A673 (cell line): ENCODE data around the gene OR10Z1. TPM values are rescaled to one million over a fixed set of nuclear protein-coding genes. Genes with fewer than 3 reads are reported as not detected.

Source experiments
- BruUV-seq: library from RNA; stranded (reverse); fragments of 400-500 nt; replicated peaks from 2 replicates; lab custom pipeline; 2021; lab: Mats Ljungman, UMichigan
- CTCF ChIA-PET: fragments of 300-600 bp; sonication (Branson Sonifier 250); formaldehyde crosslinking; loops from one replicate; lab custom pipeline; 2022; ENCODE audit warnings: antibody characterized with exemption; lab: Charles Lee
- POLR2A ChIA-PET: fragments of 300-600 bp; sonication (Branson Sonifier 250); formaldehyde crosslinking; loops from one replicate; lab custom pipeline; 2022; ENCODE audit warnings: antibody characterized with exemption; ENCODE audit not compliant: low non-redundant PET; lab: Charles Lee
- DNase-seq: peaks from one replicate; pipeline ENCODE4 v3.0.0-alpha.2; 2015; ENCODE audit warnings: low spot score
- H3K27ac ChIP-seq: fragments of 200-600 bp; sonication (generic); 2 replicates; pipeline ENCODE4 v1.5.1; 2016; ENCODE audit warnings: mixed run types, low read depth, mild to moderate bottlenecking, mixed read lengths, antibody characterized with exemption, low read length; ENCODE audit not compliant: poor library complexity, severe bottlenecking
- H3K27me3 ChIP-seq: fragments of 200-600 bp; sonication (generic); replicated peaks from 2 replicates; pipeline ENCODE4 v1.6.1; 2017; ENCODE audit warnings: mixed run types, low read depth, mild to moderate bottlenecking, mixed read lengths, antibody characterized with exemption, low read length; ENCODE audit not compliant: insufficient read depth, poor library complexity
- H3K36me3 ChIP-seq: fragments of 200-600 bp; sonication (generic); 2 replicates; pipeline ENCODE4 v1.6.1; 2016; ENCODE audit warnings: mixed run types, mild to moderate bottlenecking, mixed read lengths, antibody characterized with exemption, low read length; ENCODE audit not compliant: insufficient read depth, poor library complexity, severe bottlenecking
- H3K4me1 ChIP-seq: fragments of 200-600 bp; sonication (generic); 2 replicates; pipeline ENCODE4 v1.6.1; 2017; ENCODE audit warnings: mixed run types, mild to moderate bottlenecking, mixed read lengths, antibody characterized with exemption, low read length; ENCODE audit not compliant: insufficient read depth, poor library complexity, severe bottlenecking
- H3K4me3 ChIP-seq: fragments of 200-600 bp; sonication (generic); 2 replicates; pipeline ENCODE4 v1.5.1; 2016; ENCODE audit warnings: low read depth, mixed run types, mild to moderate bottlenecking, mixed read lengths, low read length; ENCODE audit not compliant: poor library complexity, severe bottlenecking
- H3K9me3 ChIP-seq: fragments of 200-600 bp; sonication (generic); 2 replicates; pipeline ENCODE4 v1.6.1; 2016; ENCODE audit warnings: mixed run types, low read depth, mild to moderate bottlenecking, mixed read lengths, antibody characterized with exemption, low read length; ENCODE audit not compliant: poor library complexity, severe bottlenecking
- EZH2 ChIP-seq: fragments of 200-600 bp; sonication (generic); IDR thresholded peaks from 2 replicates; pipeline ENCODE4 v1.6.1; 2017; ENCODE audit warnings: borderline replicate concordance, low read depth, mild to moderate bottlenecking, mixed read lengths, antibody characterized with exemption, low read length; ENCODE audit not compliant: poor library complexity, severe bottlenecking
- intact Hi-C: fragments of 100-400 bp; cut with micrococcal nuclease; formaldehyde crosslinking; loops from one replicate; pipeline ENCODE4 v1.10.0; 2022; ENCODE audit not compliant: unreplicated experiment
- total RNA-seq: library from RNA; stranded (reverse); gene quantifications from 2 replicates; pipeline ENCODE4 v1.2.3, GENCODE V29; 2021
- TF ChIP-seq, protein P1 (sequence below): fragments of 300-800, 200-600 bp; sonication (generic); conservative IDR thresholded peaks from 2 replicates; pipeline ENCODE4 v1.5.1; 2017; ENCODE audit warnings: low read depth, mild to moderate bottlenecking, antibody characterized with exemption, low read length, moderate library complexity, mixed read lengths

Gene OR10Z1
- total RNA-seq, 1 experiment from 2014 or later, result not detected

DNA sequence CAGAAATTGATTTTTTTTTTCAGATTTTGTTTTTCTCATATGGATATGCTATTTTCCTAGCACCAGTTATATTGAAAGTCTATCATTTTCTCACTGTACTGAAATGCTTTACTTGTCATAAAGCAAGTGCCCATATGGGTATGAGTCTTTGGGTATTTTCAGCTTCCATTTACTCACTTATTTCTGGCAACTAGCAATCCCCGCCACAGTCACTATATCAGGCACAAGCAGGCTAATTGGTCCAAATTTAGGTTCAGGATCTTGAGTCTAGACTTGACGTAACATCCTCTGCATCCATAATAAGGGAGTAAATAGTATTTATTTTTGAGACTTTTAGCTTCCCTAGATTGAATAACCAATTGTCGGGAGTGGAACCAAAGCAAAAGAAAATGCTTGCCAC lies 27.5 kb upstream of the OR10Z1 start:
- Histone ChIP-seq H3K36me3 (no peaks in the 10 kb centered on the region), H3K27me3 (no peaks in the 10 kb centered on the region), H3K4me3 (no peak overlapping the region), H3K9me3 (no peaks in the 10 kb centered on the region), H3K4me1 (no peaks in the 10 kb centered on the region), H3K27ac (no peak overlapping the region)
- POLR2A ChIA-PET, result interaction anchor here (0.5 kb wide), 1 partner anchor 1228 kb away, joined by 3 read pairs; no protein-coding TSS in a partner anchor
- intact Hi-C loops, result no loop called here
- DNase-seq, result no peak
- BruUV-seq, result no TSS peak
- TF ChIP-seq, protein P1, sequence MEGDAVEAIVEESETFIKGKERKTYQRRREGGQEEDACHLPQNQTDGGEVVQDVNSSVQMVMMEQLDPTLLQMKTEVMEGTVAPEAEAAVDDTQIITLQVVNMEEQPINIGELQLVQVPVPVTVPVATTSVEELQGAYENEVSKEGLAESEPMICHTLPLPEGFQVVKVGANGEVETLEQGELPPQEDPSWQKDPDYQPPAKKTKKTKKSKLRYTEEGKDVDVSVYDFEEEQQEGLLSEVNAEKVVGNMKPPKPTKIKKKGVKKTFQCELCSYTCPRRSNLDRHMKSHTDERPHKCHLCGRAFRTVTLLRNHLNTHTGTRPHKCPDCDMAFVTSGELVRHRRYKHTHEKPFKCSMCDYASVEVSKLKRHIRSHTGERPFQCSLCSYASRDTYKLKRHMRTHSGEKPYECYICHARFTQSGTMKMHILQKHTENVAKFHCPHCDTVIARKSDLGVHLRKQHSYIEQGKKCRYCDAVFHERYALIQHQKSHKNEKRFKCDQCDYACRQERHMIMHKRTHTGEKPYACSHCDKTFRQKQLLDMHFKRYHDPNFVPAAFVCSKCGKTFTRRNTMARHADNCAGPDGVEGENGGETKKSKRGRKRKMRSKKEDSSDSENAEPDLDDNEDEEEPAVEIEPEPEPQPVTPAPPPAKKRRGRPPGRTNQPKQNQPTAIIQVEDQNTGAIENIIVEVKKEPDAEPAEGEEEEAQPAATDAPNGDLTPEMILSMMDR, result no peak
- no peak for TF ChIP-seq EZH2
- CTCF ChIA-PET, result no interaction called here

DNA sequence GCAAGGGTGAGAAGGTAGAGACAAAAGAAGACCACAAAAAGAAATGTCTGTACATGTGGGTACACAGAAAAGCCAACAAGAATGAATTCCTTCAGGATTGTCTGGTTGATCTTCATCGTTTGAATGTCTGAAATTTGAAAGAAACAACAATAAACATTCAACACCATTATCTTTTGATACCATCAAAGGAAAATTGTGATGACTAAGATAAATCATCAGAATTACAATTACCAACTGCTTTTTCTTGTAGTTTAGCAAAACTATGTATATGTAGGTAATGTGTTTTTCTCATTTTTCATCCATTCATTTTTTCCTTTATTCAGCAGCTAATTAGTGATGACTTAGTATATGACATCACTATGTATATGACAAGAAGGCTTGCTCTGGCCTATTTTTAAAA lies 25.3 kb upstream of the OR10Z1 start, which contains the start of gene OR10X1:
Gene OR10X1 (minus strand): TSS at position 167 of the 400 bp plus-strand sequence. CDS start 0 bp downstream, at position 167.
- ChIA-PET POLR2A (no interaction called here), CTCF (no interaction called here)
- no TSS peak for BruUV-seq
- no peak within 1 kb of the TSS for H3K27ac ChIP-seq
- H3K36me3 ChIP-seq, result no peaks in the 10 kb centered on the region
- intact Hi-C loops, result no loop called here
- DNase-seq, result no peak
- no peak within 1 kb of the TSS for H3K4me3 ChIP-seq
- no peaks in the 10 kb centered on the region for H3K4me1 ChIP-seq
- H3K27me3 ChIP-seq, result no peaks in the 10 kb centered on the region
- H3K9me3 ChIP-seq, result no peaks in the 10 kb centered on the region
- TF ChIP-seq, protein P1, result no peak
- no peak for TF ChIP-seq EZH2

- no peaks in the 10 kb centered on the region for H3K9me3 ChIP-seq
- H3K27me3 ChIP-seq, result no peaks in the 10 kb centered on the region
- DNase-seq, result no peak
- no peak overlapping the region for H3K4me3 ChIP-seq
- H3K4me1 ChIP-seq, result no peaks in the 10 kb centered on the region
- TF ChIP-seq EZH2, result no peak
- TF ChIP-seq, protein P1, result no peak
- H3K27ac ChIP-seq, result no peak overlapping the region
- no TSS peak for BruUV-seq
- ChIA-PET POLR2A (no interaction called here), CTCF (no interaction called here)
- intact Hi-C loops, result no loop called here
- no peaks in the 10 kb centered on the region for H3K36me3 ChIP-seq
Measured at GRCh38 chr1:158583962-158584361, 21.1 kb upstream of the OR10Z1 start.
